ENCODE measurements around the gene IDH3B.

DNA sequence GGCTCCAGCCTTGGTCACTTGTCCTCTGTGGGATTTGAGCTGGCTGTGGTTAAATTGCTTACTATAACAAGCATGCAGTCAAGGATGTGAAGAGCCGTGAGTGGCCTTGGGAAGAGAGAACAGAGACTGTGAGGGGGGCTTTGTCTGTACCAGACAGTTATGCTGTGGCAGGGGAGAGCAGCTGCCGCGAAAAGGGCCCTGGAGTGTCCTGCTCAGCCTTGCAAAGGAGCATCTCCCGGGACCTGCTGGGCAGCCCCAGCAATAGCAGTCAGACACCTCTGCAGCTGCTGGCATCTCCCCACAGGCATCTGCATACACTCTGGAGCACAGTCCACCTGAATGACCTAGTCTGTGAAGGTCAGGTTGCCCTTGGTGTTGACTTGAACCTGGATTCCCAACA, 34.9 kb upstream of the IDH3B start:
- TF ChIP-seq, protein P1, sequence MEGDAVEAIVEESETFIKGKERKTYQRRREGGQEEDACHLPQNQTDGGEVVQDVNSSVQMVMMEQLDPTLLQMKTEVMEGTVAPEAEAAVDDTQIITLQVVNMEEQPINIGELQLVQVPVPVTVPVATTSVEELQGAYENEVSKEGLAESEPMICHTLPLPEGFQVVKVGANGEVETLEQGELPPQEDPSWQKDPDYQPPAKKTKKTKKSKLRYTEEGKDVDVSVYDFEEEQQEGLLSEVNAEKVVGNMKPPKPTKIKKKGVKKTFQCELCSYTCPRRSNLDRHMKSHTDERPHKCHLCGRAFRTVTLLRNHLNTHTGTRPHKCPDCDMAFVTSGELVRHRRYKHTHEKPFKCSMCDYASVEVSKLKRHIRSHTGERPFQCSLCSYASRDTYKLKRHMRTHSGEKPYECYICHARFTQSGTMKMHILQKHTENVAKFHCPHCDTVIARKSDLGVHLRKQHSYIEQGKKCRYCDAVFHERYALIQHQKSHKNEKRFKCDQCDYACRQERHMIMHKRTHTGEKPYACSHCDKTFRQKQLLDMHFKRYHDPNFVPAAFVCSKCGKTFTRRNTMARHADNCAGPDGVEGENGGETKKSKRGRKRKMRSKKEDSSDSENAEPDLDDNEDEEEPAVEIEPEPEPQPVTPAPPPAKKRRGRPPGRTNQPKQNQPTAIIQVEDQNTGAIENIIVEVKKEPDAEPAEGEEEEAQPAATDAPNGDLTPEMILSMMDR (conservative IDR thresholded peaks at IDR 0.05 in 1 of 2, IDR thresholded peaks at IDR 0.05 in 1 of 2; ENCODE audit: low read depth in 1 of 2, low read length in 2 of 2): no peak
- no peak for TF ChIP-seq EZH2 (IDR thresholded peaks at IDR 0.05; ENCODE audit: low read length, missing control alignments)

Measured in fibroblast of lung (primary cell).